ENCODE data around the gene TAF1D.

DNA sequence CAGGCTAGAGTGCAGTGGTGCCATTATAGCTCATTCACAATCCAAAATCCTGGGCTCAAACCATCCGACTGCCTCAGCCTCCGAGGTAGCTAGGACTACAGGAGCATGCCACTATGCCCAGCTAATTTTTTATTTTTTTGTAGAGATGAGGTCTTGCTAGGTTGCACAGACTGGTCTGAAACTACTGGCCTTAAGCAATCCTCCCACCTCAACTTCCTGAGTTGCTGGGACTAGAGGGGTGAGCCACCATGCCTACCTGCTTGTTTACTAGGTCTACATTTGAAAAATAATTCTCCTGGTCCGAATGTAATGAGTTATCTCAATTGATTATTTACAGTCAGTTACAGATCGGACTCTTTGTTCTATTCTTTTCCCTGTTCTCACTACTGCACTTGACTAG lies 22.0 kb downstream of the TAF1D start:
- no peak for TF ChIP-seq POLR2A (IDR thresholded peaks at IDR 0.05; ENCODE audit: low read length)
- no peak for TF ChIP-seq GATA1 (IDR thresholded peaks at IDR 0.05; ENCODE audit: low read depth, low read length)
